ELR (cell line): ENCODE measurements around the gene CRYBB1.

Experiments
- DNase-seq: peaks from one replicate; pipeline ENCODE4 v3.0.0-alpha.2; 2015; ENCODE audit warnings: low read depth

Gene CRYBB1

GRCh38 chr22:26577081-26577480 lies 40.7 kb downstream of the CRYBB1 start:
- no peak for DNase-seq

DNA sequence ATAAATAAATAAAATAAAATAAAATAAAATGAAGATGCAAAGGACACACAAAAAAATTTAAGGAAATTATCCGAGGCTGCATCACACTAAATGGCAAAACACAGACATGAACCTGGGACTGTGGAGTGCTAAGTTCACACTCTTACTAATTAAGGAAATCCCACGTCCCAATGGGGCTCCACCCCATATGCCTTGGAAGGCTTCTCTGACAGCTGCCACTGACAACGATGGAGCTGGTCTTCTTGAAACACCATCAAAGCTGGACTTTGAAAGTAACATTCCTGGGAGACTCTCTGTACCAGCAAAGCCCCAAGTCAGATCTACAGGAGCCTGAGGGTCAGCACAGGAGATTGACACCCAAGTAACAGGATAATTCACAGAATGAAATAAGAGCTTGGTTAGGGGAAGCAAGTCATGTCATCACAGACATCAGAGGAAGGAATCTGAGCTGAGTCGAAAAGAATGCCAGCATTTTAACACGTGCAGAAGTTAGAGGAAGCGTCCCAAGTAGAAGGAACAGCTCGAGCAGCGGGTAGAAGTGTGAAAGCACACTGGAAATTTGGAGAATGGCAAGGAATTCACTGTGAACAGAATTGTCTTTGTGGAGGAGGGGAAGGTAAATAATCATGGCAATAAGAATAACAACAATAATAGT lies 41.7 kb downstream of the CRYBB1 start:
- DNase-seq: no peak

DNA sequence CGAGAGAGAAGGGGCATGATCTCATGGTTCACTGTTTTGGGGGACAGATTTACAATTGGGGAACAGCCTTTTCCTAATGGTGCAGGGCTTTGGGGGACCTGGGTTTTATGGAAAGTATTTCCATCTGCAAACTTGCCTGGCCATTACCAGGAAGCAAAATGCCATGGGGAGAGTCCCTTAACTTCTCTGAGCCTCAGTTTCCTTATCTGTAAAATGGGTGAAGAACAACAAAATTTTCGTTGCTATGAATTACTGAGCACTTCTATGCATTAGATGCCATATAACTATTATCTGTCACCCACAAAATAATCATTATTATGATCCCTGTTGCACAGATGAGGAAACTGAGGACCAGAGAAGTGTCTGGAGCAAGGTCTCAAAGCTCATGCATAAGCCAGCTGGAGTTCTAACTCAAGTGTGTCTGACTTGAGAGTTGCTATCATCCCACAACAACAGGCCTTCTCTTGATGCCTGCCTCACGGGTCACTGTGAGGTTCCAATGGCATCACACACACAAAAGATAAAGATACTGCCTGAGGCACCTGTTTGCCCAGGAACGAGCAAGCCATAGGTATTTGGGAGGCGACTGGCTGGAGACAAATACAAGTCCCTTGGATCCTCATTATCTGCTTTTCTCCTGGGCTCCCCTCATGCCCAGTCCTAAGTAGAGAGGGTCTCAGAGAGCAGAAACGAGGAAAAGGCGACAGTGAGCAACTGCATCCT lies 43.7 kb downstream of the CRYBB1 start:
- DNase-seq: no peak

DNA sequence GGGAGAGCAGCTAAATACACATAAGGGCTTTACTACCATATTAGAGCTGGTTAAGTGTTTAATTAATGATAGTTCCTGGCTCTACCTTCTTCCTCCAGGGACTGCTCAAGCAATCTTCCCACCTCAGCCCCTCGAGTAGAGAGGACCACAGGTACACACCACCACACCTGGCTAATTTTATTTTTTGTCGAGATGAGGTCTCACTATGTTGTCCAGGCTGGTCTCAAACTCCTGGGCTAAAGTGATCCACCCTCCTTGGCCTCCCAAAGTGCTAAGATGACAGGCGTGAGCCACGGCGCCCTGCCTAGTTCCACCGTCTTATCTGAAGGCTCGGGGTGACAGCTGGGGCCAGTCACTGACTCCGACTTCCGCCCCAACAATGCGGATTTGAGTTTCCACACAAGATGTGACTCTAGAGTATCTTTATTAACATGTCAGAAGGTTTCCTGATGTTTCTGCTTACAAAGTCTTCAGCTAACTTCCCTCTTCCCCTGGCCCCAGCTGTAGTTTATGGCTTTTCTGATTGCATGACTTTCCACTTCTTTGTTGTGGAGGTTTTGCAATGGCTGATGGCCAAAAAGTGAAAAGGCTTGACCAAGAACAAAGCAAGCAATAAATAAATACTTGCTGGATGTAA lies 44.7 kb downstream of the CRYBB1 start:
- no peak for DNase-seq

- no peak for DNase-seq
These were observed 46.8 kb downstream of the CRYBB1 start for GRCh38 chr22:26570864-26571525.

GRCh38 chr22:26570115-26570514 lies 47.7 kb downstream of the CRYBB1 start:
- DNase-seq: no peak

DNA sequence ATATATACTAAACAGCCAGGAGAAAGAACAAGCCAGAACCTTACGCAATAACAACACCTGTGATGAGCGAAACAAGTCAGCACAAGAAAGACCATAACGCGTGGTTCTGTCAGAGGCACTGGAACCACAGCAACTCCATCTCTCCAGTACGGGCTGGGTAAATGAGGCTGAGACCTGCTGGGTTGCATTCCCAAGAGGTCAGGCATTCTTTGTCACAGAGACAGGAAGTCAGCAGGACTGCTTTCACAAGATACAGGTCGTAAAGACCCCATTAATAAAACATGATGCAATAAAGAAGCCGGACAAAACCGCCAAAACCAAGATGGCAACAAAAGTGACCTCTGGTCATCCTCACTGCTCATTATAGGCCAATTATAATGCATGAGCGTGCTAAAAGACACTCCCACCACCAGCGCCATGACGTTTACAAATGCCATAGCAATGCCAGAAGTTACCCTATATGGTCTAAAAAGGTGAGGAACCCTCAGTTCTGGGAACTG lies 49.6 kb downstream of the CRYBB1 start:
- DNase-seq: no peak

DNA sequence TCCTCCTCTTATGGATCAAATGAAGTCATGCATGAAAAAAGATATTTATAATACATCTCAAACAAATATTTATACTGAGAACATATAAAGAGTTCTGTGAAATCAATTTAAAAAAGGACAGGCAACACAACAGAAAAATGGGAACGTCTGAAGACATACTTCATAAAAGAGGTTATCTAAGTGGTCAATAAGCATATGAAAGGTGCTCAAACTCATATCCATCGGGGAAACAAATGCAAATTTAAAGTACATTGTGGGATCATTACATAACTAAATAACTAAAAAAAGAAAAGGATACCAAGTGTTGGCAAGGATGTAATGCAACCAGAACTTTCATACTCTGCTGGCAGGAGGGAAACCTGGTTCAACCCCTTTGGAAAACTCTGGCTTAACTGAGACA lies 50.2 kb downstream of the CRYBB1 start:
- no peak for DNase-seq

GRCh38 chr22:26566994-26567393 lies 50.8 kb downstream of the CRYBB1 start:
- DNase-seq: no peak

DNA sequence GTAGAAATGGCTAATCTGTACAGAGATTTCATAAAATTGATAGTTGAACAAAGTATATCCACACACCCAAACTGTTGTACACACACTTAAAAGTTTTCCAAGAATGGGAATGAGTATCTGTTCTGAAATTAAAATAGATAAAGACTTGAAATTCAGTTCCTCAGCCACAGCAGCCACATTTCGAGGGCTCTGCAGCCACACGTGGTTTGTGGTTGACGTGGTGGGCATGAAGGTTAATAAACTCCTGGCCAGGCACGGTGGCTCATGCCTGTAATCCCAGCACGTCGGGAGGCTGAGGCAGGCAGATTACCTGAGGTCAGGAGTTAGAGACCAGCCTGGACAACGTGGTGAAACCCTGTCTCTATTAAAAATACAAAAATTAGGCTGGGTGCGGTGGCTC lies 51.9 kb downstream of the CRYBB1 start:
- no peak for DNase-seq

- no peak for DNase-seq
These were observed 52.6 kb downstream of the CRYBB1 start for GRCh38 chr22:26565181-26565580.

DNA sequence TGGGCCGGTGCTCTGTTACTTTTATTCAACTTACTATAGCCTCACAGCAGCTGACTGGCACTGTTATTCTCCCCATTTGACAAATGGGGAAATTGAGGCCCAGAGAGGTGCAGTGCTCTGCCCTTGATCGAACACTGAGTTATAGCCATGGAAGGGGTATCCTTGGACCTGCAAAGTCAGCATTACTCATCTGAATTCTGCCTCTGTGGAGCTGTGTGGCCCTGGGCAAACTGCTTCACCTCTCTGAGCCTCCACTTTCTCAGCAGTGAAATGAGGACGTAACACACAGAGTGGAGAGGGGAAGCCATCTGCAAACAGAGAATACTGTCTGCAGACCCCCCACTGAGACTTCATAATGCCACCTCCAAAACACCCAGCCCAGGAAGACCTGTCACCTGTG lies 53.2 kb downstream of the CRYBB1 start:
- DNase-seq: no peak

DNA sequence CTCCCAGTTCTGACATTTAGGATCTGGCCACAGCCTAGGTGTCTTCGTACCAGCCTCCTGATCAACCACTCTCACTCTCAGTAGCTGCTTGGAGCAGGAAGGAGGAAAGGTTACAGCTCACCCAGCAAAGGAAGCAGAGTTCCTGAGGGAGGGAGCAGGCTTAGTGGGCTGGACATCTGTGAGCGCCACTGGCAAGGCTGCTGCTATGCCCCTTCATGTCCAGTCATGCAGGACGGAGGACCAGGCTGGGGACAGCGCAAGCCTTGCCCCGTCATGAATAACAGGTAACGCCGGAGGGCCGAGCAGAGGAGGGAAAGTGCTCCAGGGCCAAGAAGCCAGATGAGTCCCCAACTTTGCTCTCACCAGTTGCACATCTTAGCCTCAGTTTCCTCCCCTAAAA lies 53.6 kb downstream of the CRYBB1 start:
- no peak for DNase-seq

DNA sequence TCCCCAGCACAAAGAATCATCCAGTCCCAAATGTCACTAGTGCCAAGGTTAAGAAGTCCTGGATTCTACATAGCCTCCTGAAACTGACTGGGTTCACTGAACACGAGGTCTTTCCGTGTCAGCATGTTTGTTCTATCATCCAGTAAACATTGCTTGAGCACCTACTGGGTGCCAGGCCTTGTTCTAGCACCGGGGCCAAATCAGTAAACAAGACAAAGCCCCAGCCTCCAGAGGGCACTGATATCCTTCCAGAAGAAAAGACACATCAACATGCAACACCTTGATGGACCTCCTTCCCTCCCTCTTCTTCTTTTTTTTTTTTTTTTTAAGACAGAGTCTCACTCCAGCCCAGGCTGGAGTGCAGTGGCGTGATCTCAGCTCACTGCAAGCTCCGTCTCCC lies 54.8 kb downstream of the CRYBB1 start:
- no peak for DNase-seq

DNA sequence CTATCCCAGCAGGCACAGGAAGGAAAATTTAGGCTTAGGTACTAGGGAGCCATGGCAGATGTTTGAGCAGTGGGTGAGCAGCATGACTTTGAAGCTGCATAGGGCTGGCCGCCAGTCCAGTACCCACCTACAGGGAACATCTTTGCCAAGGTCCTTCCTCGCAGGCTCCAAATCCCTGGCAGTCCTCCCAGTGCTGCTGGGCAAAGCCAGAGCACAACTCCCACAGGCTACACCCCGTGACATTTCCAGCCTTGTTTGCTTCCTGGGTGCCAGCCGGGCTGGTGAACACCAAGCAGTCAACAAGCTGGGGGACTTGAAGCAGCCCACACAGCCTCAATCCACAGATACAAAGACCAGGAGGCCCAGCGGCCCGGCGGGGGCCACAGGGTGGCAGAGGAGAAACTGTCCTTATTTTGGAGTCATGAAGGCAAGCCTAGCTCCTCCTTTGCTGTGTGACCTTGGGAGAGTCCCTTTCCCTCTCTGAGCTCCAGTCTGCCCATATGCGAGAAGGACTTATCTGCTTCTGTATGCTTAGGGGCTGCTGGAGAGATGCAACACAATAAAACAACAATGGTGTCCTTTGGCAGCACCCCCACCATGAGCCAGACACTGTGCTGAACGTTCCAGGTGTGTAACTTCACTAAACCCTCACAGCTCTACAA lies 55.9 kb downstream of the CRYBB1 start:
- DNase-seq: no peak

- no peak for DNase-seq
These were observed 57.8 kb downstream of the CRYBB1 start for GRCh38 chr22:26559961-26560575.

DNA sequence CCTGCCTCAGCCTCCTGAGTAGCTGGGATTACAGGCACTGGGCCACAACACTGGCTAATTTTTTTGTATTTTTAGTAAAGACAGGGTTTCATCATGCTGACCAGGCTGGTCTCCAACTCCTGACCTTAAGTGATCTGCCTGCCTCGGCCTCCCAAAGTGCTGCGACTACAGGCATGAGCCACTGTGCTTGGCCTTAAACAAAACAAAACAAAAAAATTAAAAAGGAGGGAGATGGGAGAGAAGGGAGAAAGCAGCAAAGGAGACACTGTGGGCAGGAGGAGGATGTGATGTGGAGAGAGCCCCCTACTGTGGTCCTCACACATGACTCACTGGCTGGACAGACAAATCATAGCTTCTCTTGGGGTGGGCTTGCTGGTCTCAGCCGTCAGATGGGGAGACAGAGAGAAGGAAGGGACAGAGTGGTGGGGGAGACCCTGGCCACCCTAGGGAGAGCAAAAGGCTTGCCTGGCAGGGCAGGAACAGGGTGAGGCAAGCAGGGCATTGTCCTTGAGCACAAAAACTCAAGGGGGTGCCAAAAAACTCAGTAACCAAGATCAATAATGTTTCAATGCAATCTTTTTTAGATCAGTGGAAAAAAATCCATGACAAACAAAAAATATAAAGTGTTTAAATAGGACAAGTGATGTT lies 59.5 kb downstream of the CRYBB1 start:
- no peak for DNase-seq

GRCh38 chr22:26556904-26557303 lies 60.9 kb downstream of the CRYBB1 start:
- DNase-seq: no peak

DNA sequence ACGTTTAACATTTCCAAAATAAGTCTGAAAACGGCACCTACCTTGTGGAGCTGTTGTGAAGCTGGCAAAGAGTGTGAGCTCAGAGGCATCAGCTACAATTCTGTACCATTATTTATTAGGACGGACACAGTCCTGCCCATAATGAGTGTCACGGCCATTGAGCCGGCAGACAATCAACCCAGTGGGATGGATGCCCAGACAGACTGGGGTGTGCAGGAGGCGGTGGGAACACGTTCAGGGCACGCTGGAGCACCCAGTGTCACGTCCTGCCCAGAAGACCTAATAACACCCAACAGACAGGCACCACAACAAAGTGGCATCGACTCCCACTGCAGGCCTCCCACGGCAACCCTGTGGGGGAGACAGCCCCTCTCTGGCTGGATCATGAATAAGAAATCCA lies 62.3 kb downstream of the CRYBB1 start:
- no peak for DNase-seq

- DNase-seq: no peak
These were observed 62.9 kb downstream of the CRYBB1 start for GRCh38 chr22:26554956-26555355.

DNA sequence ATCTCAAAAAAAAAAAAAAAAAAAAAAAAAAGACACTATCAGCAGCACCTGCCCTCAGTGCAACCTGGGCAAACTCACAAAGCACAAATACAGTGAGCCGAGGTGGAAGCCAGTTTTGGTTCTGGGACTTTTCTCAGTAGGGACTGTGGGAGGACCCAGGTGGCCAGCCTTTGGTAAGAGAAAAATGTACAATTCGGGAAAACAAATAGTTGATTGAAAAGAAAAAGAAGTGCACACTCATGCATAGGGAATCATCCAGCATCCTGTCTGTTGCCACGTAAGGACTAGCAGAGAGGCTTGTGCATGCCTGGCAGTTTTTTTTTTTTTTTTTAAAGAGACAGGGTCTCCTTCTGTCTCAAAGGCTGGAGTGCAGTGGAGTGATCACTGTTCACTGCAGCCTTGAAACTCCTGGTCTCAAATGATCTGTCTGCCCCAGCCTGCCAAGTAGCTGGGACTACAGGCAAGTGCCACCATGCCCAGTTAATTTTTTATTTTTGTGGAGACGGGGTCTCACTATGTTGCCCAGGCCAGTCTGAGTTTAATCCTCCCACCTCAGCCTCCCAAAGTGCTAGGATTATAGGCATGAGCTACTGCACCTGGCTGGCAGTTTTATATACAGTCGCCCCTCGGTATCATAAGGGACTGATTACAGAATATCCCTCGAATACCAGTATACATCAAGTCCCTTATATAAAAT lies 64.6 kb downstream of the CRYBB1 start:
- DNase-seq: peak; percentile 93
